ENCODE data around the gene PAK1. TPM values are rescaled to one million over a fixed set of nuclear protein-coding genes. Genes with fewer than 3 reads are reported as not detected.
"Not testable (repeated sequence)": the region's sequence is repeated elsewhere in the genome, so short reads cannot be mapped to it uniquely, and the experiment has no call there.

The PAK1 gene
- total RNA-seq, 1 donor from 2014 or later, result 41.0 TPM

GRCh38 chr11:77302752-77303151 is 171.1 kb downstream of the PAK1 start:
- no peak for TF ChIP-seq EZH2 (IDR thresholded peaks at IDR 0.05; ENCODE audit: insufficient read depth, low read length)
- TF ChIP-seq, protein P1, sequence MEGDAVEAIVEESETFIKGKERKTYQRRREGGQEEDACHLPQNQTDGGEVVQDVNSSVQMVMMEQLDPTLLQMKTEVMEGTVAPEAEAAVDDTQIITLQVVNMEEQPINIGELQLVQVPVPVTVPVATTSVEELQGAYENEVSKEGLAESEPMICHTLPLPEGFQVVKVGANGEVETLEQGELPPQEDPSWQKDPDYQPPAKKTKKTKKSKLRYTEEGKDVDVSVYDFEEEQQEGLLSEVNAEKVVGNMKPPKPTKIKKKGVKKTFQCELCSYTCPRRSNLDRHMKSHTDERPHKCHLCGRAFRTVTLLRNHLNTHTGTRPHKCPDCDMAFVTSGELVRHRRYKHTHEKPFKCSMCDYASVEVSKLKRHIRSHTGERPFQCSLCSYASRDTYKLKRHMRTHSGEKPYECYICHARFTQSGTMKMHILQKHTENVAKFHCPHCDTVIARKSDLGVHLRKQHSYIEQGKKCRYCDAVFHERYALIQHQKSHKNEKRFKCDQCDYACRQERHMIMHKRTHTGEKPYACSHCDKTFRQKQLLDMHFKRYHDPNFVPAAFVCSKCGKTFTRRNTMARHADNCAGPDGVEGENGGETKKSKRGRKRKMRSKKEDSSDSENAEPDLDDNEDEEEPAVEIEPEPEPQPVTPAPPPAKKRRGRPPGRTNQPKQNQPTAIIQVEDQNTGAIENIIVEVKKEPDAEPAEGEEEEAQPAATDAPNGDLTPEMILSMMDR (IDR thresholded peaks at IDR 0.05; ENCODE audit: insufficient read depth, low read depth, low read length), result no peak
- Histone ChIP-seq H3K79me2 (ENCODE audit: insufficient read depth, low read length) (no peaks in the 10 kb centered on the region), H3K27me3 (ENCODE audit: insufficient read depth, low read length) (no peaks in the 10 kb centered on the region), H4K20me1 (ENCODE audit: insufficient read depth, low read length) (no peaks in the 10 kb centered on the region), H3K9me3 (ENCODE audit: insufficient read depth, low read depth, low read length) (no peaks in the 10 kb centered on the region), H2AFZ (ENCODE audit: low read depth, low read length) (peak overlapping the region; percentile 26), H3K36me3 (ENCODE audit: insufficient read depth, low read length) (no peaks in the 10 kb centered on the region), H3K4me2 (ENCODE audit: low read length) (no peak overlapping the region), H3K27ac (ENCODE audit: low read depth, low read length) (no peak overlapping the region), H3K4me3 (ENCODE audit: insufficient read depth, low read depth, low read length) (no peak overlapping the region), H3K9ac (ENCODE audit: low read length) (no peak overlapping the region), H3K4me1 (ENCODE audit: insufficient read depth, low read length) (no peaks in the 10 kb centered on the region)
- Mint-ChIP-seq H3K9me3 (ENCODE audit: unreplicated experiment) (no peaks in the 10 kb centered on the region), H3K4me3 (ENCODE audit: unreplicated experiment) (no peak overlapping the region), H3K27me3 (ENCODE audit: low read depth, unreplicated experiment) (peaks cover 4% of the 10 kb centered on the region), H3K27ac (ENCODE audit: unreplicated experiment) (no peak overlapping the region), H3K36me3 (ENCODE audit: low read depth, unreplicated experiment) (no peaks in the 10 kb centered on the region), H3K4me1 (ENCODE audit: low read depth, unreplicated experiment) (no peaks in the 10 kb centered on the region)
- FAIRE-seq (no peak), DNase-seq (ENCODE audit: low read depth) (no peak)

DNA sequence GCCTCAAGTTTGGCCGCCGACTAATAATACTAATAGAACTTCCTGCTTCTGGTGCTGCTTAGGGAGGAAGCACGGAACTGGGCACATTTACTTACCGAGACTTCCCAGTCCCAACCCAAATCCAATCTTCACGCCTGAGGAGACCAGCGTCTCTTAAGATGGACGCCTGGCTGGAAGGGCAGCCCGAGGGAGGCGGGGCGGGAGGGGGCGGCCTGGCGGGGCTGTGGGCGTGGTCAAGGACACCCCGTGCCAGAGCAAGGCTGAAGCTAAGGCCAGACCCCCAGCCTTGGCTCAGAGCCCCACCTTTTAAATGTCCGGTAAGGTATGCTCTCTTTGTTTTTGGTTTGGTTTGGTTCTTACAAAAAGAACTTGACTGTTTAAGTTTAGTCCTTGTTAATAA is 172.4 kb downstream of the PAK1 start, which contains the start of gene GDPD4:
Gene GDPD4, minus strand, starts transcription at position 177 of the 400 bp plus-strand sequence. CDS start 16,549 bp downstream, outside the sequence.
- Histone ChIP-seq H4K20me1 (ENCODE audit: insufficient read depth, low read length) (no peaks in the 10 kb centered on the region), H3K27me3 (ENCODE audit: insufficient read depth, low read length) (no peaks in the 10 kb centered on the region), H2AFZ (ENCODE audit: low read depth, low read length) (no peak within 1 kb of the TSS), H3K36me3 (ENCODE audit: insufficient read depth, low read length) (no peaks in the 10 kb centered on the region), H3K9me3 (ENCODE audit: insufficient read depth, low read depth, low read length) (no peaks in the 10 kb centered on the region), H3K4me1 (ENCODE audit: insufficient read depth, low read length) (no peaks in the 10 kb centered on the region), H3K4me2 (ENCODE audit: low read length) (no peak within 1 kb of the TSS), H3K27ac (ENCODE audit: low read depth, low read length) (no peak within 1 kb of the TSS), H3K4me3 (ENCODE audit: insufficient read depth, low read depth, low read length) (no peak within 1 kb of the TSS), H3K9ac (ENCODE audit: low read length) (no peak within 1 kb of the TSS), H3K79me2 (ENCODE audit: insufficient read depth, low read length) (no peaks in the 10 kb centered on the region)
- FAIRE-seq, result no peak
- Mint-ChIP-seq H3K27ac (ENCODE audit: unreplicated experiment) (no peak within 1 kb of the TSS), H3K27me3 (ENCODE audit: low read depth, unreplicated experiment) (peaks cover 4% of the 10 kb centered on the region), H3K9me3 (ENCODE audit: unreplicated experiment) (no peaks in the 10 kb centered on the region), H3K36me3 (ENCODE audit: low read depth, unreplicated experiment) (no peaks in the 10 kb centered on the region), H3K4me3 (ENCODE audit: unreplicated experiment) (no peak within 1 kb of the TSS), H3K4me1 (ENCODE audit: low read depth, unreplicated experiment) (no peaks in the 10 kb centered on the region)
- TF ChIP-seq, protein P1 (IDR thresholded peaks at IDR 0.05; ENCODE audit: insufficient read depth, low read depth, low read length), result no peak
- TF ChIP-seq EZH2 (IDR thresholded peaks at IDR 0.05; ENCODE audit: insufficient read depth, low read length), result no peak
- DNase-seq (ENCODE audit: low read depth), result no peak

GRCh38 chr11:77300695-77301094 is 173.2 kb downstream of the PAK1 start:
- H3K36me3 Mint-ChIP-seq (ENCODE audit: low read depth, unreplicated experiment), result no peaks in the 10 kb centered on the region
- no peaks in the 10 kb centered on the region for H3K9me3 Mint-ChIP-seq (ENCODE audit: unreplicated experiment)
- H4K20me1 ChIP-seq (ENCODE audit: insufficient read depth, low read length), result no peaks in the 10 kb centered on the region

DNA sequence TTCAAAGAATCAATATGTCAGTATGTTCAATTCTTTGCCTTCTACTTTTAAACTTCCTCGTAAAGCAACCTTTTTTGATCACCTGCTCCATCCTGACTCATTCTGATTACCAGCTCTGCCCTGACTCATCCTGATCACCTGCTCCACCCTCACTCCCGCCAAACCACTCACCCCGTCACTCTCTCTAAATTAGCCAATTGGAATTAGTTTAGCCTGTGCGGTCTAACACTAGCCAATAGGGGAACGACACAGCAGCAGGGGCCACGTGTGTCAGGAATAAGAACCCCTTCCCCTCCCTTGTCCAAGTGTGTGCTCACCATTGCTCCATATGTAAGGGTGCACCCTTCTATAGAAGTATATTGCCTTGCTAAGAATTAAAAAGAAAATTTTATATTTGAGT is 173.9 kb downstream of the PAK1 start:
- H3K27me3 ChIP-seq (ENCODE audit: insufficient read depth, low read length); H3K4me1 Mint-ChIP-seq (ENCODE audit: low read depth, unreplicated experiment); H3K27me3 Mint-ChIP-seq (ENCODE audit: low read depth, unreplicated experiment); H2AFZ ChIP-seq (ENCODE audit: low read depth, low read length); H3K4me3 ChIP-seq (ENCODE audit: insufficient read depth, low read depth, low read length); H3K9ac ChIP-seq (ENCODE audit: low read length); H3K27ac ChIP-seq (ENCODE audit: low read depth, low read length); H3K4me2 ChIP-seq (ENCODE audit: low read length); H3K36me3 Mint-ChIP-seq (ENCODE audit: low read depth, unreplicated experiment); H3K4me3 Mint-ChIP-seq (ENCODE audit: unreplicated experiment); H4K20me1 ChIP-seq (ENCODE audit: insufficient read depth, low read length); H3K27ac Mint-ChIP-seq (ENCODE audit: unreplicated experiment); H3K36me3 ChIP-seq (ENCODE audit: insufficient read depth, low read length); H3K9me3 ChIP-seq (ENCODE audit: insufficient read depth, low read depth, low read length); DNase-seq (ENCODE audit: low read depth); H3K79me2 ChIP-seq (ENCODE audit: insufficient read depth, low read length); H3K4me1 ChIP-seq (ENCODE audit: insufficient read depth, low read length); H3K9me3 Mint-ChIP-seq (ENCODE audit: unreplicated experiment); FAIRE-seq: not testable (repeated sequence)

More at GRCh38 chr11:77300695-77301094, 173.2 kb downstream of the PAK1 start:
- Mint-ChIP-seq H3K4me3 (ENCODE audit: unreplicated experiment) (no peak overlapping the region), H3K4me1 (ENCODE audit: low read depth, unreplicated experiment) (no peaks in the 10 kb centered on the region), H3K27ac (ENCODE audit: unreplicated experiment) (no peak overlapping the region), H3K27me3 (ENCODE audit: low read depth, unreplicated experiment) (peaks cover 4% of the 10 kb centered on the region)
- H3K9me3 ChIP-seq (ENCODE audit: insufficient read depth, low read depth, low read length), result no peaks in the 10 kb centered on the region
- no peak overlapping the region for H2AFZ ChIP-seq (ENCODE audit: low read depth, low read length)
- no peaks in the 10 kb centered on the region for H3K27me3 ChIP-seq (ENCODE audit: insufficient read depth, low read length)
- DNase-seq (ENCODE audit: low read depth), result no peak
- H3K79me2 ChIP-seq (ENCODE audit: insufficient read depth, low read length), result no peaks in the 10 kb centered on the region
- no peak overlapping the region for H3K27ac ChIP-seq (ENCODE audit: low read depth, low read length)
- no peak for TF ChIP-seq EZH2 (IDR thresholded peaks at IDR 0.05; ENCODE audit: insufficient read depth, low read length)
- TF ChIP-seq, protein P1 (IDR thresholded peaks at IDR 0.05; ENCODE audit: insufficient read depth, low read depth, low read length), result no peak
- no peak overlapping the region for H3K4me2 ChIP-seq (ENCODE audit: low read length)
- FAIRE-seq, result no peak
- H3K4me1 ChIP-seq (ENCODE audit: insufficient read depth, low read length), result no peaks in the 10 kb centered on the region
- H3K36me3 ChIP-seq (ENCODE audit: insufficient read depth, low read length), result no peaks in the 10 kb centered on the region
- H3K9ac ChIP-seq (ENCODE audit: low read length), result no peak overlapping the region
- no peak overlapping the region for H3K4me3 ChIP-seq (ENCODE audit: insufficient read depth, low read depth, low read length)
